Adrenal gland (tissue), 5 donors: ENCODE data around the gene HOXA3.

Source experiments
- POLR2A ChIP-seq, 2 donors: fragments of 450-650 bp; IDR thresholded peaks; one replicate each; pipeline ENCODE4 v1.6.1; 2017; ENCODE audit warnings: antibody characterized with exemption in 2 of 2, mild to moderate bottlenecking in 2 of 2, moderate library complexity in 1 of 2
- TF ChIP-seq, protein P1 (sequence below), 6 experiments: fragments of 450-650 bp in 4 of 6; fragments of 200-600 bp in 2 of 6; sonication (generic) in 1 of 6; IDR thresholded peaks; 1 replicate in 5 of 6; 2 replicates in 1 of 6; pipeline versions ENCODE4 v1.5.1 to v1.8.0; 2016 to 2021; ENCODE audit warnings: antibody characterized with exemption in 6 of 6, mild to moderate bottlenecking in 2 of 6, moderate library complexity in 1 of 6
- donor health status: DM: no; HTN: no; CAD: no.

DNA sequence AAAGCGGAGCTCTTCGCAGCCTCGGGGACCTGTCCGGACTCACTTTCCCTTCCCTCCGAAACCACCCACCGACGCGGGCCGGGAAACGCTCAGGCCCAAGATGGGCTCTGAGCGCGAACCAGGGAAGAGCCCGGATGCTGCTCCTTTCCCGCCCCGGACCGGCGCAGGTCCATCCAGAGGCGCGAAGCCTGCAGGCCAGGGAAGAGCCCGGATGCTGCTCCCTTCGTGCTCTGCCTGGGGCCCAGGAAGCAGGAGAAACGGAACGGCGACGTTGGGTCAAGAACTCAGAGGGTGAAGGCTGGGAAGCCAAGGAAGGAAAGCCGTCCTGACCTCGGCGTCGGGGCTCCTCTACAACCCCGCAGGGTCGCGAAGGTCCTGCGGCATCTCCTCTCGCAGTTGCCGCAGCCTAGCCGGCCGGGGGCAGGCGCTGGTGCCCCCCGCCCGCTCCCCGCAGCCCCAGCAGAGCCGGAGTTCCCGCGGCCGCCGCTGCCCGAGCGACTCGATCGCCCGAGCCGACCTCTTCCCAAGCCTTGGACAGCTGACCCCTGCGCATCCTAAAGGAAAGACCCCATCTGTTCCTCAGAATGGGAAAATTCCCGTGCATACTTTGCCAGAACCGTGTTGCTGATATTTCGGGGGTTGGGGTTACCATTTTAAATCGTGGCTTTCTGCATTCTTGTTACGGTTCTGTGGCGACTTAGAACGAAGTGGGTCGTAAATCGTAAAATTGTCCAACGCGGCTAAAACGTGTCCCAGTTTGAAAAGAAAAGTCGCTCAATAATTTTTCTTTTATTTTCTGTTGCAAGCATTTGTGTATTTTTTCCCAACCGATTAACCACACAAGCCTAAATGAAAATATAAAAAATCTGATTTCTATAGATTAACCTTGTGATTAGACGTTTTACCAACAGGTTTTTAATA is 64.1 kb downstream of the HOXA3 start:
- TF ChIP-seq, protein P1, sequence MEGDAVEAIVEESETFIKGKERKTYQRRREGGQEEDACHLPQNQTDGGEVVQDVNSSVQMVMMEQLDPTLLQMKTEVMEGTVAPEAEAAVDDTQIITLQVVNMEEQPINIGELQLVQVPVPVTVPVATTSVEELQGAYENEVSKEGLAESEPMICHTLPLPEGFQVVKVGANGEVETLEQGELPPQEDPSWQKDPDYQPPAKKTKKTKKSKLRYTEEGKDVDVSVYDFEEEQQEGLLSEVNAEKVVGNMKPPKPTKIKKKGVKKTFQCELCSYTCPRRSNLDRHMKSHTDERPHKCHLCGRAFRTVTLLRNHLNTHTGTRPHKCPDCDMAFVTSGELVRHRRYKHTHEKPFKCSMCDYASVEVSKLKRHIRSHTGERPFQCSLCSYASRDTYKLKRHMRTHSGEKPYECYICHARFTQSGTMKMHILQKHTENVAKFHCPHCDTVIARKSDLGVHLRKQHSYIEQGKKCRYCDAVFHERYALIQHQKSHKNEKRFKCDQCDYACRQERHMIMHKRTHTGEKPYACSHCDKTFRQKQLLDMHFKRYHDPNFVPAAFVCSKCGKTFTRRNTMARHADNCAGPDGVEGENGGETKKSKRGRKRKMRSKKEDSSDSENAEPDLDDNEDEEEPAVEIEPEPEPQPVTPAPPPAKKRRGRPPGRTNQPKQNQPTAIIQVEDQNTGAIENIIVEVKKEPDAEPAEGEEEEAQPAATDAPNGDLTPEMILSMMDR (IDR thresholded peaks at IDR 0.05) = no peak
- no peak for TF ChIP-seq POLR2A (IDR thresholded peaks at IDR 0.05)
